ENCODE measurements around the gene WDR5. TPM values are rescaled to one million over a fixed set of nuclear protein-coding genes. Genes with fewer than 3 reads are reported as not detected.
A peak's percentile ranks its signal among the peaks of the same experiment; 100 is the strongest.

The WDR5 gene
- total RNA-seq, 1 experiment from 2014 or later: 40.3 TPM

DNA sequence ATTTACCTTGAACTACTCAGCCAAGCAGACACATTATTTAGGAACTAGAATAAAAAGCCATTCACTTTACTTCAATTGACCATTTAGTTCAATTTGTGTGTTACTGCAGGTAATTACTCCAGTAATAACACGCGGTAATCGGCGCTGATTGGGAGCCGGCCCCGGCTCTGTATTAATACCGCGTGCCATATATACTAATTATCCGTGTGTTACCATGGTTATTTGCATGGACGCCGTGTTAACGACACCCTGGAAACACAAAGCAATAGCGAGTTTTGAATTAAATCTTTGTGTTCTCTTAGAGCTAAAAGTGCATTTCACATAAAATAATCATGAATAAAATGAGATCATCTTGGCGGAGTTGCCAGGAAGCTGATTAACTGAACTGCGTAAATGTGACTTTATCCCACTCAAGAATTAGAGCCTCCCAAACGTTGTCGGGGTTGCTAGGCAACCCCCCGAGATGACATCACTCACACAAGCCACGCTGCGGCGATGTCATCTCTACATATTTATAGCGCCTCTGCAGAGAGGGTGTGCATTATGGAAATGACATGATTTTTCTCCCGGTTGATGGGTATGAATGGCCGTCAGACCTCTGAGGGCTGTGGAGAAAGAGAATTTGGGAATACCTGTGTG lies 69.9 kb downstream of the WDR5 start:
- no peak overlapping the region for H3K4me3 ChIP-seq (ENCODE audit: insufficient read depth, low read depth, low read length)

GRCh38 chr9:134206311-134207300 lies 70.7 kb downstream of the WDR5 start:
- Histone ChIP-seq H3K4me3 (ENCODE audit: insufficient read depth, low read depth, low read length) (no peak overlapping the region), H3K36me3 (replicated peaks; ENCODE audit: control insufficient read depth, insufficient read depth, low read length) (no peaks in the 10 kb centered on the region), H3K27me3 (ENCODE audit: control insufficient read depth, insufficient read depth, low read length) (no peaks in the 10 kb centered on the region)
- peak; percentile 31 for DNase-seq

More for the DNA sequence above, 69.9 kb downstream of the WDR5 start:
- peak; percentile 37 for DNase-seq
- no peaks in the 10 kb centered on the region for H3K36me3 ChIP-seq (replicated peaks; ENCODE audit: control insufficient read depth, insufficient read depth, low read length)
- no peaks in the 10 kb centered on the region for H3K27me3 ChIP-seq (ENCODE audit: control insufficient read depth, insufficient read depth, low read length)

DNA sequence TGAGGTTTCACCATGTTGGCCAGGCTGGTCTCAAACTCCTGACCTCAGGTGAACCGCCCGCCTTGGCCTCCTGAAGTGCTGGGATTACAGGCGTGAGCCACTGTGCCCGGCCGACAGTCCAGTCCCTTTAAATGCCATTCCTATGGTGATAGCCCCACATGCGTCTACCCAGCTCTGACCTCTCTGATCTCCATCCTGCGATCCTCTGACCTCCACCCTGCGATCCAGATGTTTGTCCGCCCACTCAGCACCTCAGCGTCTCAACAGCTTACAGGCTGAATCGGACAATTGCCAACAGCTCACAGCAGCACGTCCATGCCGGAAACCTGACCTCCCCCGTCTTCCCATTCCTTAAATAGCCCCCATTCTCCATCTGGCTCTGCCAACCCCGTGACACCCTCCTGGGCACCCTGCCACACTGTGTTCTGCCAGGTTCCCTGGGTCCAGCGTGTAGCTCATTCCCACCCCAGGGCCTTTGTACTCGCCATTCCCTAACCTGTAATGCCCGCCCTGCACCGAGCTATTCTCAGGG lies 72.5 kb downstream of the WDR5 start:
- DNase-seq: peak; percentile 25
- no peaks in the 10 kb centered on the region for H3K36me3 ChIP-seq (replicated peaks; ENCODE audit: control insufficient read depth, insufficient read depth, low read length)
- H3K4me3 ChIP-seq (ENCODE audit: insufficient read depth, low read depth, low read length): no peak overlapping the region
- H3K27me3 ChIP-seq (ENCODE audit: control insufficient read depth, insufficient read depth, low read length): no peaks in the 10 kb centered on the region

GRCh38 chr9:134208981-134209725 lies 73.3 kb downstream of the WDR5 start:
- Histone ChIP-seq H3K36me3 (replicated peaks; ENCODE audit: control insufficient read depth, insufficient read depth, low read length) (no peaks in the 10 kb centered on the region), H3K4me3 (ENCODE audit: insufficient read depth, low read depth, low read length) (no peak overlapping the region), H3K27me3 (ENCODE audit: control insufficient read depth, insufficient read depth, low read length) (no peaks in the 10 kb centered on the region)
- DNase-seq: peak; percentile 38

Other genes starting within 250 kb of the WDR5 start
- gene VAV2, start 143.8 kb upstream of the WDR5 start, total RNA-seq (2014; rRNA removed; shearing (Covaris generic)): 17.7 and 26.9 TPM in 2 replicates
- 16.2 and 25.7 TPM in 2 replicates for gene BRD3OS, start 110.6 kb upstream of the WDR5 start, total RNA-seq (2014; rRNA removed; shearing (Covaris generic))
- 9.4 and 14.7 TPM in 2 replicates for gene BRD3, start 68.1 kb upstream of the WDR5 start, total RNA-seq (2014; rRNA removed; shearing (Covaris generic))
- not detected in 2 replicates for gene RNU6ATAC, start 28.5 kb downstream of the WDR5 start, total RNA-seq (2014; rRNA removed; shearing (Covaris generic))
- 17.7 and 23.2 TPM in 2 replicates for gene RXRA, start 190.4 kb downstream of the WDR5 start, total RNA-seq (2014; rRNA removed; shearing (Covaris generic))